AML-193 (cell line): Measurements from ENCODE around the gene CENPN.

Experiments
- DNase-seq, 2 experiments: peaks; one replicate each; lab custom pipeline; 2025; lab: John Stamatoyannopoulos, UW

The CENPN gene

GRCh38 chr16:81029930-81030604 is 23.1 kb downstream of the CENPN start:
- DNase-seq = no peak

- peak; percentile 63 to 71 for DNase-seq
These were observed 28.5 kb downstream of the CENPN start, which contains the start of gene ATMIN for GRCh38 chr16:81035398-81035974. Gene ATMIN (plus strand): TSS chr16:81035842. CDS start chr16:81035871, 29 bp downstream.

GRCh38 chr16:81035975-81036750 is 29.1 kb downstream of the CENPN start:
- DNase-seq = no peak

- DNase-seq = peak in 1 of 2 experiments; percentile 7
These were observed 29.8 kb downstream of the CENPN start for GRCh38 chr16:81036751-81037350.

GRCh38 chr16:81040131-81040530 is 33.1 kb downstream of the CENPN start:
- DNase-seq = no peak

- no peak for DNase-seq
These were observed 33.8 kb downstream of the CENPN start for GRCh38 chr16:81040842-81041241.

GRCh38 chr16:81041696-81042095 is 34.7 kb downstream of the CENPN start:
- no peak for DNase-seq

GRCh38 chr16:81042821-81043220 is 35.8 kb downstream of the CENPN start:
- DNase-seq = no peak

- DNase-seq = no peak
These were observed 46.7 kb downstream of the CENPN start for GRCh38 chr16:81053761-81054160.

- no peak for DNase-seq
These were observed 53.7 kb downstream of the CENPN start for GRCh38 chr16:81060576-81061306.

- no peak for DNase-seq
These were observed 54.3 kb downstream of the CENPN start for GRCh38 chr16:81061307-81061640.

GRCh38 chr16:81061871-81062608 is 55.0 kb downstream of the CENPN start:
- no peak for DNase-seq

- no peak for DNase-seq
These were observed 59.7 kb downstream of the CENPN start for GRCh38 chr16:81066681-81067080.

GRCh38 chr16:81067166-81067565 is 60.2 kb downstream of the CENPN start:
- no peak for DNase-seq

- no peak for DNase-seq
These were observed 62.0 kb downstream of the CENPN start for GRCh38 chr16:81069063-81069462.

GRCh38 chr16:81070979-81071378 is 64.0 kb downstream of the CENPN start:
- DNase-seq = no peak

GRCh38 chr16:81071805-81072204 is 64.8 kb downstream of the CENPN start:
- DNase-seq = no peak

- no peak for DNase-seq
These were observed 66.7 kb downstream of the CENPN start for GRCh38 chr16:81073560-81074330.

GRCh38 chr16:81076566-81077075 is 69.6 kb downstream of the CENPN start:
- peak; percentile 83 to 89 for DNase-seq
